ENCODE results near the gene ACSS1.

Gene ACSS1

DNA sequence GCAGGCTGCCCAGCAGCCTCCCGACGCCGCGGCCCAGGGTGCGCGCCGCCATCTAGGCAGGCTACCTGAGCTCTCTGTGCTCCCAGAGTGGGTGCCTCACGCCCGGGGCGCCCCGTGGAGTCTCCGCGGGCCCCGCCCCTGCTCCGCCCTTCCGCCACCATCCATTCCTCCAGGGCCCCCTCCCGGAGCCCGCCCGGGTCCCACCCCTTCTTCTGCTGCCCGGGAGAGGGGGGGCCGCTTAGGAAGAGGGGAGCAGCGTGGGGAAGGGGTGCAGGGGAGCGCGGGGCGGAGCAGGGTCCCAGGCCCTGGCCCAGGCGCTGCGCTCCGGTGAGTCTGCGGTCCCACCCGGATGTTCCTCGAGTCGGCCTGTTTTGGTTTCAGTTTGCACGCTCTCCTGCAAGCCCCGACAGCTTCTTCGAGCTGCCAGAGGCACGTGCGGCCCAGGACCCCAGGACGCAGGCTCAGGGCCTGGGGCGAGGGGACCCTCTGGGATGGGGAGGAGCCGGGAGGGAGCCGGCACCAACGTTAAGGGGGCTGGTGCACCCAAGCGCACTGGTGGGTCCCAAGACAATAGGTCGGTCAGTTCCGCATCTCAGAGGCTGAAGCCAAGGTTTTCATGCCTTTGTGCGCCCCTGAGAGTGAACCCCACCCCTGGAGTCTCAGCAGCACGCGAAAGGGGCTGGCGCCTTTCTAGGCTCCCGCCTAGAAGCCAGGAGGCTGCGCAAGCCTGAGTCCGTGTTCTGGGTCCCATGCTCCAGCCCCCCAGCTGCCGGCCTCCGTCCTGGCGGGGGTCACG, at the start of gene ACSS1:
TSS of gene ACSS1 (minus strand) at position 89 of the 796 bp plus-strand sequence. CDS start at position 52, 37 bp downstream.
- H3K9ac ChIP-seq, result peak within 1 kb of the TSS; percentile 65
- H2AFZ ChIP-seq, result peak within 1 kb of the TSS; percentile 83
- peak within 1 kb of the TSS; percentile 84 for H3K27ac ChIP-seq
- TF ChIP-seq, protein P1, sequence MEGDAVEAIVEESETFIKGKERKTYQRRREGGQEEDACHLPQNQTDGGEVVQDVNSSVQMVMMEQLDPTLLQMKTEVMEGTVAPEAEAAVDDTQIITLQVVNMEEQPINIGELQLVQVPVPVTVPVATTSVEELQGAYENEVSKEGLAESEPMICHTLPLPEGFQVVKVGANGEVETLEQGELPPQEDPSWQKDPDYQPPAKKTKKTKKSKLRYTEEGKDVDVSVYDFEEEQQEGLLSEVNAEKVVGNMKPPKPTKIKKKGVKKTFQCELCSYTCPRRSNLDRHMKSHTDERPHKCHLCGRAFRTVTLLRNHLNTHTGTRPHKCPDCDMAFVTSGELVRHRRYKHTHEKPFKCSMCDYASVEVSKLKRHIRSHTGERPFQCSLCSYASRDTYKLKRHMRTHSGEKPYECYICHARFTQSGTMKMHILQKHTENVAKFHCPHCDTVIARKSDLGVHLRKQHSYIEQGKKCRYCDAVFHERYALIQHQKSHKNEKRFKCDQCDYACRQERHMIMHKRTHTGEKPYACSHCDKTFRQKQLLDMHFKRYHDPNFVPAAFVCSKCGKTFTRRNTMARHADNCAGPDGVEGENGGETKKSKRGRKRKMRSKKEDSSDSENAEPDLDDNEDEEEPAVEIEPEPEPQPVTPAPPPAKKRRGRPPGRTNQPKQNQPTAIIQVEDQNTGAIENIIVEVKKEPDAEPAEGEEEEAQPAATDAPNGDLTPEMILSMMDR (IDR thresholded peaks at IDR 0.05), result no peak
- H3K4me3 ChIP-seq (ENCODE audit: low read depth, low read length), result peak within 1 kb of the TSS; percentile 80
- peaks cover 42% of the 10 kb centered on the region for H3K4me1 ChIP-seq
- H3K27me3 ChIP-seq (ENCODE audit: control insufficient read depth, insufficient read depth, low read length), result no peaks in the 10 kb centered on the region
- peak within 1 kb of the TSS; percentile 96 for H3K4me2 ChIP-seq (ENCODE audit: low read length)
- no peaks in the 10 kb centered on the region for H3K36me3 ChIP-seq (ENCODE audit: control insufficient read depth, insufficient read depth, low read length)
- H3K79me2 ChIP-seq, result peaks cover 28% of the 10 kb centered on the region
- no peaks in the 10 kb centered on the region for H3K9me3 ChIP-seq (ENCODE audit: control insufficient read depth, low read length)

DNA sequence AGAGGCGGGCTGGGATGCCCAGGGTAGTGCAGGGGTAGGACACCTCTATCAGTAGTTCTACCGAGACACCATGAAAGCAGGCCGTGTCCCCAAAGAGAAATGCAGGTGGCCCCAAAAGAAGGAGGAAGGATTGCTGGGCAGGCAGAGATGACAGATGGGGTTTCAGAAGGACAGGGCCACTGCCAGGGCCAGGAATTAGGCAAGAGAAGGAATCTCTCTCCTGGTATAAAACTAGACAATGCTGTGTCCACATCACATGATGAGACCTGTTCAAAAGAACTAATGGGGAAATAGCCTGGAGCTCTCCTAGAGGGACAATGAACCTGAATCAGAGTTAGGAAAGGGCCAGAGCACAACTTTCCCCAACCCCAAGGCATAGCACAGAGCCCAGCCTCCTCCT, 45.6 kb upstream of the ACSS1 start:
- H3K79me2 ChIP-seq, result no peaks in the 10 kb centered on the region
- H3K36me3 ChIP-seq (ENCODE audit: control insufficient read depth, insufficient read depth, low read length), result no peaks in the 10 kb centered on the region
- TF ChIP-seq, protein P1 (IDR thresholded peaks at IDR 0.05), result no peak
- H3K4me3 ChIP-seq (ENCODE audit: low read depth, low read length), result no peak overlapping the region
- H3K9ac ChIP-seq, result no peak overlapping the region
- no peak overlapping the region for H2AFZ ChIP-seq
- no peaks in the 10 kb centered on the region for H3K9me3 ChIP-seq (ENCODE audit: control insufficient read depth, low read length)
- no peak overlapping the region for H3K4me2 ChIP-seq (ENCODE audit: low read length)
- no peaks in the 10 kb centered on the region for H3K27me3 ChIP-seq (ENCODE audit: control insufficient read depth, insufficient read depth, low read length)
- H3K27ac ChIP-seq, result no peak overlapping the region
- no peaks in the 10 kb centered on the region for H3K4me1 ChIP-seq

DNA sequence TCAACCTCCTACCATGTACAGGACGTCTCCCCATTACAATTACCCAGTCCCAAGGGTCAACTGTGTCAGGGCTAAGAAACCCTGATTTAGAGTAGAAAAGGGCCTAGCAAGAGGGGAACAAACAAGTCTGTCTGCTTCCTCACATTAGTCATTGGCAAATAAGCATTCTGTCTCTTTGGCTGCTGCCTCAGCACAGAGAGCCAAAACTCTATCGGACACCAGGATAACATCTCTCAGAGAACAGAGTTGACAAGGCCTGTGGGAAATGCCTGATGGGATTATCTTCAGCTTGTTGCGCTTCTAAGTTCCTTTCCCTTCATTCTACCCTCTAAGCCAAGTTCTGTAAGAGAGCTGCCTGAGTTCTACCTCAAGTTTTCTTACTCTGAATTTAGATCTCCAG, 43.0 kb upstream of the ACSS1 start:
- Histone ChIP-seq H3K27me3 (ENCODE audit: control insufficient read depth, insufficient read depth, low read length) (no peaks in the 10 kb centered on the region), H3K4me1 (no peaks in the 10 kb centered on the region), H3K4me3 (ENCODE audit: low read depth, low read length) (no peak overlapping the region), H3K27ac (no peak overlapping the region), H3K36me3 (ENCODE audit: control insufficient read depth, insufficient read depth, low read length) (no peaks in the 10 kb centered on the region), H3K4me2 (ENCODE audit: low read length) (no peak overlapping the region), H2AFZ (no peak overlapping the region), H3K79me2 (no peaks in the 10 kb centered on the region), H3K9me3 (ENCODE audit: control insufficient read depth, low read length) (no peaks in the 10 kb centered on the region), H3K9ac (no peak overlapping the region)
- TF ChIP-seq, protein P1 (IDR thresholded peaks at IDR 0.05), result no peak

DNA sequence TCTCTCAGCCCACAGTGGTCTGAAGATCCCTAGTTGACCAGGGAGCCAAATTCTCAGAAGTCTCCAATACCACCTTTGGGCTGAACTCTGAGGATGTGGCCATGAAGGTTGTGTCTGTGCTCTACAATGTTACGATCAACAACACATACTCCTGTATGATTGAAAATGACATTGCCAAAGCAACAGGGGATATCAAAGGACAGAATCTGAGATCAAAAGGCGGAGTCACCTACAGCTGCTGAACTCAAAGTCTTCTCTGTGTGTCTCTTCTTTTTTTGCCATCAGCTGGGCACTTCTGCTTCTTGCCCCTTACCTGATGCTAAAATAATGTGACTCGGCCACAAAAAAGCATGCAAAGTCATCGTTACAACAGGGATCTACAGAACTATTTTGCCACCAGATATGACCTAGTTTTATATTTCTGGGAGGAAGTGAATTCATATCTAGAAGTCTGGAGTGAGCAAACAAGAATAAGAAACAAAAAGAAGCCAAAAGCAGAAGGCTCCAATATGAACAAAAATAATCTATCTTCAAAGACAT, 41.7 kb upstream of the ACSS1 start:
- TF ChIP-seq, protein P1 (IDR thresholded peaks at IDR 0.05), result no peak
- Histone ChIP-seq H3K9ac (no peak overlapping the region), H3K27ac (no peak overlapping the region), H3K4me1 (no peaks in the 10 kb centered on the region), H2AFZ (no peak overlapping the region), H3K9me3 (ENCODE audit: control insufficient read depth, low read length) (no peaks in the 10 kb centered on the region), H3K4me2 (ENCODE audit: low read length) (no peak overlapping the region), H3K27me3 (ENCODE audit: control insufficient read depth, insufficient read depth, low read length) (no peaks in the 10 kb centered on the region), H3K4me3 (ENCODE audit: low read depth, low read length) (no peak overlapping the region), H3K36me3 (ENCODE audit: control insufficient read depth, insufficient read depth, low read length) (no peaks in the 10 kb centered on the region), H3K79me2 (no peaks in the 10 kb centered on the region)
